Measurements from ENCODE around the gene ZNF444.

GRCh38 chr19:56121180-56122167 is 19.6 kb upstream of the ZNF444 start, which contains the start of gene ZNF787:
- TF ChIP-seq CTCF (conservative IDR thresholded peaks at IDR 0.05 in 1 of 2, IDR thresholded peaks at IDR 0.05 in 1 of 2; ENCODE audit: low read depth in 1 of 2, low read length in 2 of 2), result no peak
- TF ChIP-seq EZH2 (IDR thresholded peaks at IDR 0.05; ENCODE audit: low read length, missing control alignments), result no peak
